Fibroblast of peridontal ligament (primary cell): Measurements from ENCODE around the gene ERGIC1.
"Not testable (repeated sequence)": the region's sequence is repeated elsewhere in the genome, so short reads cannot be mapped to it uniquely, and the experiment has no call there.

Experiments
- DNase-seq: peaks from one replicate; pipeline ENCODE4 v3.0.0-alpha.2; 2010; ENCODE audit errors: extremely low read depth

Gene ERGIC1

GRCh38 chr5:172846677-172847076 is 12.6 kb downstream of the ERGIC1 start:
- DNase-seq = no peak

GRCh38 chr5:172847584-172847983 is 13.5 kb downstream of the ERGIC1 start:
- not testable (repeated sequence) for DNase-seq

GRCh38 chr5:172848419-172848818 is 14.4 kb downstream of the ERGIC1 start:
- DNase-seq = no peak

GRCh38 chr5:172849606-172850453 is 15.8 kb downstream of the ERGIC1 start:
- no peak for DNase-seq

GRCh38 chr5:172850454-172850797 is 16.4 kb downstream of the ERGIC1 start:
- no peak for DNase-seq

- not testable (repeated sequence) for DNase-seq
Observed at GRCh38 chr5:172851254-172851653, 17.2 kb downstream of the ERGIC1 start.

GRCh38 chr5:172852490-172853354 is 18.7 kb downstream of the ERGIC1 start:
- DNase-seq = no peak

- peak; percentile 66 for DNase-seq
Observed at GRCh38 chr5:172853355-172853975, 19.4 kb downstream of the ERGIC1 start.

- no peak for DNase-seq
Observed at GRCh38 chr5:172854451-172854871, 20.4 kb downstream of the ERGIC1 start.

- no peak for DNase-seq
Observed at GRCh38 chr5:172854971-172855370, 20.9 kb downstream of the ERGIC1 start.

- no peak for DNase-seq
Observed at GRCh38 chr5:172855597-172856292, 21.7 kb downstream of the ERGIC1 start.

GRCh38 chr5:172856336-172856735 is 22.3 kb downstream of the ERGIC1 start:
- no peak for DNase-seq

GRCh38 chr5:172857982-172858381 is 23.9 kb downstream of the ERGIC1 start:
- no peak for DNase-seq

- no peak for DNase-seq
Observed at GRCh38 chr5:172858511-172858989, 24.5 kb downstream of the ERGIC1 start.

- peak; percentile 70 for DNase-seq
Observed at GRCh38 chr5:172858990-172859811, 25.1 kb downstream of the ERGIC1 start.

GRCh38 chr5:172859966-172860365 is 25.9 kb downstream of the ERGIC1 start:
- DNase-seq = no peak

GRCh38 chr5:172860520-172861443 is 26.7 kb downstream of the ERGIC1 start:
- peak; percentile 48 for DNase-seq

GRCh38 chr5:172861461-172861860 is 27.4 kb downstream of the ERGIC1 start:
- no peak for DNase-seq

GRCh38 chr5:172862165-172862801 is 28.2 kb downstream of the ERGIC1 start:
- no peak for DNase-seq
